ENCODE data around the gene SPSB1.

SPSB1 gene

GRCh38 chr1:9294910-9295636 lies 2.4 kb downstream of the SPSB1 start:
- no peak for TF ChIP-seq TAF1 (IDR thresholded peaks at IDR 0.05; ENCODE audit: borderline replicate concordance, insufficient read depth, low read length)
- TF ChIP-seq FOXP2 (optimal IDR thresholded peaks at IDR 0.05; ENCODE audit: borderline replicate concordance, extremely low read depth, extremely low read length, insufficient read depth), result no peak
- no peak for TF ChIP-seq POLR2AphosphoS5 (IDR thresholded peaks at IDR 0.05; ENCODE audit: low read depth, low read length)
- TF ChIP-seq SIN3A (IDR thresholded peaks at IDR 0.05; ENCODE audit: borderline replicate concordance, insufficient read depth, low read length), result no peak
- TF ChIP-seq, protein P1, sequence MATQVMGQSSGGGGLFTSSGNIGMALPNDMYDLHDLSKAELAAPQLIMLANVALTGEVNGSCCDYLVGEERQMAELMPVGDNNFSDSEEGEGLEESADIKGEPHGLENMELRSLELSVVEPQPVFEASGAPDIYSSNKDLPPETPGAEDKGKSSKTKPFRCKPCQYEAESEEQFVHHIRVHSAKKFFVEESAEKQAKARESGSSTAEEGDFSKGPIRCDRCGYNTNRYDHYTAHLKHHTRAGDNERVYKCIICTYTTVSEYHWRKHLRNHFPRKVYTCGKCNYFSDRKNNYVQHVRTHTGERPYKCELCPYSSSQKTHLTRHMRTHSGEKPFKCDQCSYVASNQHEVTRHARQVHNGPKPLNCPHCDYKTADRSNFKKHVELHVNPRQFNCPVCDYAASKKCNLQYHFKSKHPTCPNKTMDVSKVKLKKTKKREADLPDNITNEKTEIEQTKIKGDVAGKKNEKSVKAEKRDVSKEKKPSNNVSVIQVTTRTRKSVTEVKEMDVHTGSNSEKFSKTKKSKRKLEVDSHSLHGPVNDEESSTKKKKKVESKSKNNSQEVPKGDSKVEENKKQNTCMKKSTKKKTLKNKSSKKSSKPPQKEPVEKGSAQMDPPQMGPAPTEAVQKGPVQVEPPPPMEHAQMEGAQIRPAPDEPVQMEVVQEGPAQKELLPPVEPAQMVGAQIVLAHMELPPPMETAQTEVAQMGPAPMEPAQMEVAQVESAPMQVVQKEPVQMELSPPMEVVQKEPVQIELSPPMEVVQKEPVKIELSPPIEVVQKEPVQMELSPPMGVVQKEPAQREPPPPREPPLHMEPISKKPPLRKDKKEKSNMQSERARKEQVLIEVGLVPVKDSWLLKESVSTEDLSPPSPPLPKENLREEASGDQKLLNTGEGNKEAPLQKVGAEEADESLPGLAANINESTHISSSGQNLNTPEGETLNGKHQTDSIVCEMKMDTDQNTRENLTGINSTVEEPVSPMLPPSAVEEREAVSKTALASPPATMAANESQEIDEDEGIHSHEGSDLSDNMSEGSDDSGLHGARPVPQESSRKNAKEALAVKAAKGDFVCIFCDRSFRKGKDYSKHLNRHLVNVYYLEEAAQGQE (IDR thresholded peaks at IDR 0.05; ENCODE audit: insufficient read depth in 1 of 2, low read depth in 2 of 2, low read length in 2 of 2), result no peak

DNA sequence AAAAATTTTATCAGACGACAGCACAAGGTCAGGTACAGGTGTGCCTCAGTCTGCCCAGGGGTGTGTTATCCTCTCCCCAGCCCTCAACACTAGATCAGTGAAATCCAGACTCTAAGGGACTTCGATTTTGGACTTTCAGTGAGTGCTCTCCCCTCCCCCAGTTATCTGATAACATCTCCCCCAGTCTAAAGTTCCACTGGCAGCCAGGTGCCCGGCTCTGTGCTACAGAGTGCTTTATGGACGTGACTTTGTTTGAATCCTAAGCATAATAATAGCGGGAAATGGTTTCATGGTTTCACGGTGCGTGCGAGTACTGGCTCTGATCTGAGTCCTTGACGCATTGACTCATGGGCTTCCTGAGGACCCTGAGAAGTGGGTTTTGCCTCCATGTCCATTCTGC lies 3.2 kb downstream of the SPSB1 start:
- no peak for TF ChIP-seq SIN3A (IDR thresholded peaks at IDR 0.05; ENCODE audit: borderline replicate concordance, insufficient read depth, low read length)
- TF ChIP-seq FOXP2 (optimal IDR thresholded peaks at IDR 0.05; ENCODE audit: borderline replicate concordance, extremely low read depth, extremely low read length, insufficient read depth), result no peak
- TF ChIP-seq TAF1 (IDR thresholded peaks at IDR 0.05; ENCODE audit: borderline replicate concordance, insufficient read depth, low read length), result no peak
- TF ChIP-seq, protein P1 (IDR thresholded peaks at IDR 0.05; ENCODE audit: insufficient read depth in 1 of 2, low read depth in 2 of 2, low read length in 2 of 2), result no peak
- no peak for TF ChIP-seq POLR2AphosphoS5 (IDR thresholded peaks at IDR 0.05; ENCODE audit: low read depth, low read length)

- TF ChIP-seq, protein P1 (IDR thresholded peaks at IDR 0.05; ENCODE audit: insufficient read depth in 1 of 2, low read depth in 2 of 2, low read length in 2 of 2), result no peak
- TF ChIP-seq SIN3A (IDR thresholded peaks at IDR 0.05; ENCODE audit: borderline replicate concordance, insufficient read depth, low read length) (no peak), TAF1 (IDR thresholded peaks at IDR 0.05; ENCODE audit: borderline replicate concordance, insufficient read depth, low read length) (no peak), FOXP2 (optimal IDR thresholded peaks at IDR 0.05; ENCODE audit: borderline replicate concordance, extremely low read depth, extremely low read length, insufficient read depth) (no peak), POLR2AphosphoS5 (IDR thresholded peaks at IDR 0.05; ENCODE audit: low read depth, low read length) (no peak)
These were observed 4.2 kb downstream of the SPSB1 start for GRCh38 chr1:9296850-9297249.

- TF ChIP-seq TAF1 (IDR thresholded peaks at IDR 0.05; ENCODE audit: borderline replicate concordance, insufficient read depth, low read length), result no peak
- TF ChIP-seq SIN3A (IDR thresholded peaks at IDR 0.05; ENCODE audit: borderline replicate concordance, insufficient read depth, low read length), result no peak
- no peak for TF ChIP-seq FOXP2 (optimal IDR thresholded peaks at IDR 0.05; ENCODE audit: borderline replicate concordance, extremely low read depth, extremely low read length, insufficient read depth)
- no peak for TF ChIP-seq POLR2AphosphoS5 (IDR thresholded peaks at IDR 0.05; ENCODE audit: low read depth, low read length)
- TF ChIP-seq, protein P1 (IDR thresholded peaks at IDR 0.05; ENCODE audit: insufficient read depth in 1 of 2, low read depth in 2 of 2, low read length in 2 of 2), result no peak
These were observed 5.1 kb downstream of the SPSB1 start for GRCh38 chr1:9297831-9298230.
